IPS-18a (cell line): ENCODE results near the gene GOT1.

Source experiments
- H3K27ac ChIP-seq: one replicate; pipeline ENCODE4 v1.5.1; 2013; ENCODE audit warnings: low read length
- H3K27me3 ChIP-seq: one replicate; pipeline ENCODE4 v1.6.1; 2013; ENCODE audit warnings: mild to moderate bottlenecking, low read length; ENCODE audit not compliant: control insufficient read depth, insufficient read depth
- H3K36me3 ChIP-seq: one replicate; pipeline ENCODE4 v1.6.1; 2013; ENCODE audit warnings: low read depth, low read length; ENCODE audit not compliant: control insufficient read depth
- H3K4me1 ChIP-seq: one replicate; pipeline ENCODE4 v1.6.1; 2013; ENCODE audit warnings: low read depth, low read length; ENCODE audit not compliant: control insufficient read depth
- H3K4me3 ChIP-seq: one replicate; pipeline ENCODE4 v1.5.1; 2013; ENCODE audit warnings: low read length
- H3K9ac ChIP-seq: one replicate; pipeline ENCODE4 v1.6.1; 2013; ENCODE audit warnings: mild to moderate bottlenecking, low read length, moderate library complexity
- H3K9me3 ChIP-seq: one replicate; pipeline ENCODE4 v1.6.1; 2013; ENCODE audit warnings: low read depth, low read length; ENCODE audit not compliant: control insufficient read depth

Gene GOT1

DNA sequence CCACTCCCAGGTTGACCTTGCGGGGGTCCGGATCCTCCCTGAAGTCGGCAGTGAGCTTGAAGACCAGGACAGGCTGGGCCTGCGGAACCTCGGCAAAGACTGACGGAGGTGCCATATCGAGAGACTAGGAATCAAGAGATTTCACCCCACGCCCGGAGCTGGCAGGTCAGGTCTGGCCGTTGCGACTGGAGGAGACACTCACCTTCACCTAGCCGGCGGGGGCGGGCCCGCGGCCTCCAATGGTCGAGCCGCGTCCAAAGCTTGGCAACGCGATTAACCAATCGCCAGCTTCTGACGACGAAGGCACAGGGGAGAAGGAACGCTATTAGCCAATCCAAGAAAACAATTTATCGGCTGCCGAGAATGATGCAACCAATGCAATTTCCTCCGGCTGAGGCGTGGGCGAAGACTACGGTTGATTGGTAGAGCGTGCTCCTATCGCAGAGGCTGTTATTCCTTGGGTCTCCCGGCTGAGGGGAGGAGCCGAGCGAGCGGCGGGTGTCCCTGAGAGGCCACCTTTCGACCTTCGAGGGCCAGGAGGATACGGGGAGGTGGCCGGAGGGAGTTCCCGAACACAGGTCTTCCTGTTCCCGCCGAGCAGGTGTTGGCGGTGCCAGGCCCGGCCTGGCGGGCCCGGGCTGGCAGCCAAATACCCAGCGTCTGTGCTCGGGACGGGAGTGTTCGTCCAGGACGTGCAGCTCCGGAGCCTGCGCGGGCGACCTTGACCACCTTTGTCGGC is at the start of gene GOT1:
GOT1 (minus strand) TSS at position 174 of the 739 bp plus-strand sequence; CDS start at position 115, 59 bp downstream.
- no peaks in the 10 kb centered on the region for H3K9me3 ChIP-seq
- peak within 1 kb of the TSS; percentile 92 for H3K9ac ChIP-seq
- H3K36me3 ChIP-seq, result no peaks in the 10 kb centered on the region
- peak within 1 kb of the TSS; percentile 72 for H3K27ac ChIP-seq
- H3K4me1 ChIP-seq, result peaks cover 11% of the 10 kb centered on the region
- H3K4me3 ChIP-seq, result peak within 1 kb of the TSS; percentile 90
- no peaks in the 10 kb centered on the region for H3K27me3 ChIP-seq

DNA sequence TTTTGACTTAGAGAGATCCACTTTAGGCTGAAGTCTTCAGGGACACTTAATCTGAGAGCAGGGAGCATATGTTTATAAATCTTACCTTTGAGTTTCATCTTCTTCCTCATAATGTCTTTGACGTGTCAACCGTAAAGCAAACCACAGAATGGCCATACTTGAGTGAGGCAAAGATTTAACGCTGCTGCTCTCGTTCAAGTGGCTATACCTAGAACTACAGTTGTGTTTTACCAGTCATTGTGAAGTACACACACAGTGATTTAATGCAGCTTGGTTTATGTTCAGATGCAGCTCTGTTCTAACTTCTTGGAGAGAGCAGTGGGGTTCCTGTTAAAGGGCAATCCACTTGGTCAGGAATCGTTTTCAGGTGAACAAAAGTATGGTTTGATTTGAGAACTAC is 39.9 kb upstream of the GOT1 start:
- Histone ChIP-seq H3K9ac (no peak overlapping the region), H3K36me3 (no peaks in the 10 kb centered on the region), H3K4me3 (no peak overlapping the region), H3K27me3 (no peaks in the 10 kb centered on the region), H3K9me3 (no peaks in the 10 kb centered on the region), H3K4me1 (no peaks in the 10 kb centered on the region), H3K27ac (no peak overlapping the region)

DNA sequence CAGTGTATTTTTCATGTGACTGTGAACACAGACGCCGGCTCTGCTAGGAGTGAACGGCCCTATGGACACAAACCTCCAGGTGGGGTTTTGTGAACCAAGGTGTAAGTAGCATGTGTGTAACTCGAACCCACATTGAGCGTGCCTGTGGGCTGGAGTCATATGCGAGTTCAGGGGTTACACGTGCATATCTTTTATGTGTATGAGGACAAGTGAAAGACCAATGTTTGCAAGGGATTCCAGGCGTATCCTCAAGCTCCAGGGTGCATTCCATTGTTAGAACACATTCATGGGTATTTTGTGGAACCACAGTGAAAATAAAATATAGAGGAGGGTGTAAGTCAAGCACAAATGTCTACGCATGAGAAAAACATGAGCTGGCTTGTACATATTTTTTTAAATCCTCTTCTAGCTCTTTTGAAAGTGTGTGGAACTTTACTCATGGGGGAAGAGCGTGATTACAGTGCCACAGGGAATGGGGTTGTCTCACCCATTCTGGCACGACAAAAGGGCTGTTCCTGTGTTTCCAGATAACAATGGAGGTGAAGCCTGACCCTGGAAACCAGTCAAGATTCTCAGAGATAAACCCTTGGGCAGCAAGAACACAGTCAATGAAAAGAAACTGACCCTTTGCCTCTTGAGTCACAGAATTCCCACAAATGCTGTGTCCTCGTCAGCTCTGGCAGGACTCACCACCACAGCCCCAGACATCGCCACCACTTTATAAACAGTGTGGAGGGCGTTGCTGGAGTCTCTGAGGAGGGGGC is 37.0 kb upstream of the GOT1 start:
- Histone ChIP-seq H3K4me3 (no peak overlapping the region), H3K27me3 (no peaks in the 10 kb centered on the region), H3K9me3 (no peaks in the 10 kb centered on the region)

DNA sequence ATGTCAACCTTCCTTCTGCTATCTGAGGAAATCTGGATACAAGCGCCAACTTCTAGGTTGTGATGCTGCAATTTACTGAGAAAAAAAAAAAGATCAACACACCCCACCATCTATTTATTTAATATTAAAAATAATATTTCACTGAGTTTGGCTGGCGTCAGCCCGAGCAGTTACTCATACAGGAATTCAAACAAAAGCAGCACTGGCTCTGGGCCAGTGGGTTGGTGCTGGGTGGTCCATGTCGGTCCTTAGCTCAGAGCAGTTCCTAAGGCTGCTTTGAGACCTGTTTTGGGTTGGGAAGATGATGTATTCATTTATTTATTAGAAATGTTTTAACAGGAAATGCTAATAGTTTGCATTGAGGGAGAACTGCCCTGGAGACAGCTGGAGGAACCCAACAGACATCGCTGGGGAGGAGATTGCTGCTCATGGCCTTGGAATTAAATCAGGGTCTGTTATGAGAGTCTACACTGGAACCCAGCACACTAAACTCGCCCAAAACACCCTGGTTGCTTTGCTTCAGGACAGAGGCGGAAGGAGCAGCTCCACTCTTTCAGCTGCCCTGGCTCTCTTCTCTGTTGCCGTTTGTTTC is 36.3 kb upstream of the GOT1 start:
- no peaks in the 10 kb centered on the region for H3K36me3 ChIP-seq
- H3K9me3 ChIP-seq, result no peaks in the 10 kb centered on the region
- no peak overlapping the region for H3K9ac ChIP-seq
- no peaks in the 10 kb centered on the region for H3K27me3 ChIP-seq
- no peak overlapping the region for H3K4me3 ChIP-seq
- no peaks in the 10 kb centered on the region for H3K4me1 ChIP-seq
- no peak overlapping the region for H3K27ac ChIP-seq

More for the DNA sequence above, 37.0 kb upstream of the GOT1 start:
- Histone ChIP-seq H3K4me1 (no peaks in the 10 kb centered on the region), H3K9ac (no peak overlapping the region), H3K36me3 (no peaks in the 10 kb centered on the region), H3K27ac (no peak overlapping the region)

DNA sequence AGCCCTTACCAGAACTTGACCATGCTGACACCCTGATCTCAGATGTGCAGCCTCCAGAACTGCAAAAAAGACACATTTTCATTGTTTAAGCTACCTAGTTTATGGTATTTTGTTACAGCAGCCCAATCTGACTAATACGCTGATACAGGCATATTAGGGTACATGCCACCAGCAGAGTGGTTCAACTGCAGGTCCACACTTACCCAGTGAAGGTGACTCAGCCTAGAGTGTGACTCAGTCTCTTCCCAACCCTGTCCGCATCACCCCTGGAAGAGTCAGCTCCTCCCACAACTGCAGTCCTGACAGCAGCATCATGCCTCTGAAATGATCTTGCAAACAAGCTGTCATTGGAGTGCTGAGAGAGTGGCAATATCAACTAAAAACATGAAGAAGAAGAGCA is 30.8 kb upstream of the GOT1 start:
- no peaks in the 10 kb centered on the region for H3K9me3 ChIP-seq

DNA sequence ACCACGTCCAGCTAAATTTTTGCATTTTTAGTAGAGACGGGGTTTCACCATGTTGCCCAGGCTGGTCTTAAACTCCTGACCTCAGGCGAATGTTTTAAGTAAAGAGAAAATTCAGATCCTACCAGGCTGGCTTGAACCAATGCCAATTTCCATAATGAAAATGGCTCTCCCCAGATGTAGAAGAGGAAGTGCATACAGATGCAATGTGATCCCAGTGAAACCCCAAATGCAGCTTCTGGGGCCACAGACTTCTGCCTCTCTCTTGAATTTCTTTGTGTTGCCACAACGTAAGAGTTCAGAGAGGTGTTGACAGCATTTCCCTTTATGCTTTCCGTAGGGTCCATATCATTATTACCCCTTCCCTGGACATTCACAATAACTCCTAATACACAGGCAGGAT is 29.6 kb upstream of the GOT1 start:
- no peaks in the 10 kb centered on the region for H3K27me3 ChIP-seq
- no peak overlapping the region for H3K9ac ChIP-seq
- no peak overlapping the region for H3K27ac ChIP-seq
- H3K9me3 ChIP-seq, result no peaks in the 10 kb centered on the region
- H3K36me3 ChIP-seq, result no peaks in the 10 kb centered on the region
- no peaks in the 10 kb centered on the region for H3K4me1 ChIP-seq
- H3K4me3 ChIP-seq, result no peak overlapping the region

More for the DNA sequence above, 30.8 kb upstream of the GOT1 start:
- H3K4me1 ChIP-seq, result no peaks in the 10 kb centered on the region
- H3K27me3 ChIP-seq, result no peaks in the 10 kb centered on the region
- no peak overlapping the region for H3K9ac ChIP-seq
- no peaks in the 10 kb centered on the region for H3K36me3 ChIP-seq
- H3K4me3 ChIP-seq, result no peak overlapping the region
- H3K27ac ChIP-seq, result no peak overlapping the region

DNA sequence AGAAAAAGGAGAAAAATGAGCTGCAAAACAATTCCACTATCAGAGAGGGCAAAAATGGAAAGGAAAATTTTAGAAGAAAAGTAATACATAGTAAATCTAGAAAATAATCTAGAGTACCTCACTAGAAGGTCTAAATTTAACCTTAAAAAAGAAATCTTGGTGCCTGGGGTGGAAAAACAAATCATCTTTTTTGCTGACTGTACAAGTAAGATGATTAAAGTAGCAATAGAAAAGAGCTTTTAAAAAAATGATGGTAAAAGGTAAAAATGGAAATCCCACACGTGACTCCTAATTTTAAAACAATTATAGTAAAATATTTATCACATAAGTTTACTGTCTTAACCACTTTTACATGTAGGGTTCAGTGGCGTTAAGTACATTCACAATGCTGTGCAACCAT is 28.8 kb upstream of the GOT1 start:
- no peak overlapping the region for H3K9ac ChIP-seq
- no peak overlapping the region for H3K4me3 ChIP-seq
- H3K36me3 ChIP-seq, result no peaks in the 10 kb centered on the region
- no peak overlapping the region for H3K27ac ChIP-seq
- no peaks in the 10 kb centered on the region for H3K4me1 ChIP-seq
- no peaks in the 10 kb centered on the region for H3K9me3 ChIP-seq
- H3K27me3 ChIP-seq, result no peaks in the 10 kb centered on the region

DNA sequence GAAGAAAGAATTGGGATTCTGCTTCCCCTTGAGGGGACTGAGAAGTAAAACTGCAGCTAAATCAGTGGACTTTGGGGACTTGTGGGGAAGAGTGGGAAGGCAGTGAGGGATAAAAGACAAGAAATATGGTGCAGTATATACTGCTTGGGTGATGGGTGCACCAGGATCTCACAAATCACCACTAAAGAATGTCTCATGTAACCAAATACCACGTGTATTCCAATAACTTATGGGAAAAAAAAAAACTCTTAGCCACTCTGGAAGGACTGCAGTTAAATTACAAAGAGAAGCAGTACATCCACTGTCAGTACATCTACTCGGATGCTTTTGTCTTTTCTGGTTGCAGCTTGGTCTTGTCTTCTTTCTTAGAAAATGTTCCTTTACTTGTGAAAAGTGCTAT is 27.4 kb upstream of the GOT1 start:
- Histone ChIP-seq H3K4me1 (no peaks in the 10 kb centered on the region), H3K27ac (no peak overlapping the region), H3K9me3 (no peaks in the 10 kb centered on the region), H3K27me3 (no peaks in the 10 kb centered on the region), H3K36me3 (no peaks in the 10 kb centered on the region), H3K9ac (no peak overlapping the region), H3K4me3 (no peak overlapping the region)

DNA sequence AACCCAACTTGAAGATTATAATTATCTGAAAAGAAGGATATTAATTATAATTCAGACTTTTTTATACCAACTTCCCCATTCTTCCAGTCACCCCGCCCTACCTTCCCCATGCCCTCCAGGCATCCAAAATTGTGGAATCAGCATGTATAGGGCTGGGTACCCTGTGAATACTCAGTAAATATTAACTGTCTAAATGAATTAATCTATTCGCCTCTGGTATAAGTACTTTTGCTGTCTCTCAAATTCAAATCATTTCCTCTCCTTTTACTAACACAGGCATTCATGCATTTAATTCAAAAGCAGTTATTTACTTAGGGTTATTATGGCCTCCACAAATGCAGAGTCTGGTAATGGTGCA is 26.5 kb upstream of the GOT1 start:
- Histone ChIP-seq H3K27ac (no peak overlapping the region), H3K4me3 (no peak overlapping the region), H3K36me3 (no peaks in the 10 kb centered on the region), H3K27me3 (no peaks in the 10 kb centered on the region), H3K9me3 (no peaks in the 10 kb centered on the region), H3K9ac (no peak overlapping the region), H3K4me1 (peaks cover 2% of the 10 kb centered on the region)

DNA sequence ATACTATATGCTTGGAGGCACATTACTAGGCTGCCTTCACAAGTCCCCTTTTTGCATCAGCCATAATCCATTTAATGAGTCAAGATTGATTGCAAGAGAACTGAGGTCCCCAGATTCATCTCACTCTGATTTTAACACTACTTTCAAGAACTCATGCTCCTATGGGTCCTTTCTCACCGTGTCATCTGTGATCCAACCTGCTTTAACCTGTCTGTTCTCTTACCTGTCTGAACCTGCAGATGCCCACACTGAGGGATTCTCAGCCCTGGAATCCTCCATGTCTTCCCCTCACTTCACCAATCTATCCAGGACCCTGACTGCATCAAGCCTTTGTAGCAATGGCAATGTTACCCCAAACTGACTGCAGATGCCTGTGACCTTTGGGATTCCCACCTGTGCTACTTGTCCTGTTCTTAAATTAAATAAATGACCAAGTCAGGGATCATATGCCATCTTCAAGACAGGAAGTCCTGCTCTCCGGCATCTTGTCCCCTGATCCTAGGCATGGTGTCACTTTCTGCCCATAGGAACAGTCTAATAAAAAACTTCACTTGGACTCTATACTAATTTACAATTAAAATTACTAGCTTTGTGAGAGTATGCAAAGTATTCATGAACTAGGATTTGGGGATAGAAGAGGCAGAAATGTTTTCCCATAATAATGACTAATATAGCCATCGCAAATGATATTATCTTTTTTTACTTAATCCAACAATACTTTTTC is 25.9 kb upstream of the GOT1 start:
- Histone ChIP-seq H3K9me3 (no peaks in the 10 kb centered on the region), H3K9ac (no peak overlapping the region), H3K4me3 (no peak overlapping the region), H3K36me3 (no peaks in the 10 kb centered on the region), H3K4me1 (peaks cover 8% of the 10 kb centered on the region), H3K27ac (no peak overlapping the region), H3K27me3 (no peaks in the 10 kb centered on the region)

DNA sequence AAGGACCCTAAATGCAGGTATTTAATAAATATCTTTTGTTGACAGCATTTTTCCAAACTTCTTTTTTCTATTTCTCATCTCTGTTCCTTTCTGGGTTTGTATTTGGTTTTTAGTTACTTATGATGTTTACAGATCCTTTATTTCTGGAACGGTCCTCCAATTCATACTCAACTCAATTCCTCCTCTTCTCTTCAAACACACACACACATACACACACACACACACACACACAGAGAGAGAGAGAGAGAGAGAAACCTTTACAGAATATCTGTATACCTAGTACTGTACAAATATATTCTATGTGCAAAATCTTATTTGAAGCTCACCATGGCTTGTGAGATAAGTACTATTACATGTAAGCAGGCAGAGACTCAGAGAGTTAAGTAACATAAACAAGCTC is 21.6 kb upstream of the GOT1 start:
- no peak overlapping the region for H3K27ac ChIP-seq
- peaks cover 14% of the 10 kb centered on the region for H3K4me1 ChIP-seq
- H3K36me3 ChIP-seq, result no peaks in the 10 kb centered on the region
- no peaks in the 10 kb centered on the region for H3K27me3 ChIP-seq
- no peak overlapping the region for H3K9ac ChIP-seq
- H3K4me3 ChIP-seq, result peak overlapping the region; percentile 1
- no peaks in the 10 kb centered on the region for H3K9me3 ChIP-seq
